Measurements from ENCODE around the gene STX12.
"Not testable (repeated sequence)": the region's sequence is repeated elsewhere in the genome, so short reads cannot be mapped to it uniquely, and the experiment has no call there.

Gene STX12

DNA sequence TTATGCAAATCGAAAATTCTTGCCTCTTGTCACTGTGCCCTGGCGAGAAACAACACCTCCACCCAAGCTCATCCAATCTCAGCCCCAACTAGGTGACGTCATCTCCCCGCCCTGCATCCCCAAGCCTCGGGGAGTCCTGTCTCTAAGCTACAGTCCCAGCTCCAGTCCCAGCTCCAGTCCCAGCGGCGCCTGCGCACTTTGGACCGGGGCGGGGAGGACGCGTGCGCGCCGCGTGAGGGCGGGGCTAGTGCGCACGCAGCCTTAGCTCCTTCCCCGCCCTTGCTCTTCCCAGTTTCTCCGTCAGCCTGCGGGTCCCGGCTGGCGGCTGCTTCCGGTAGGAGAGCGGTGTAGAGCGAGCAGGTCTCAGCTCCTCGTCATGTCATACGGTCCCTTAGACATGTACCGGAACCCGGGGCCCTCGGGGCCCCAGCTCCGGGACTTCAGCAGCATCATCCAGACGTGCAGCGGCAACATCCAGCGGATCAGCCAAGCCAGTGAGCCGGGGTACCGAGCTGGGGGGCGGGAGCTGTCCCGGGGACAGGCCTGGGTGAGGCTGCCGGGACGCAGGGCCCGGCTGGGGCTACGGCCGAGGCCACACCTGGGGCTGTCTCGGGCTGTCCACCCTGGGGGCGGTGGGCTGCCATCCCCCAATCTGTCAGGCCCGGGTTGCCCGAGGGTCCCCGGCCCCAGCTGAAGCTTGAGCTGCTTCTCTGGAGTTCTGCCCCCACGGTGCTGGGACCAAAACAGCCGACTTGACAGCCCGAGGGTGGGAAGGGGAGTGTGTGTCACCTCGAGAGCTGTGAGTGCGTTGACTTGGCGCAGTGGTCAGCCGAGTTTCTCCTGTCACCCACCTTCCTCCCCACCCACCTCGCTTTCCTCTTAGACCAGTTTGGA, at the start of gene STX12:
TSS of gene STX12 (plus strand) at position 288 of the 894 bp plus-strand sequence. CDS start at position 377, 89 bp downstream.
- FAIRE-seq: peak; percentile 60

DNA sequence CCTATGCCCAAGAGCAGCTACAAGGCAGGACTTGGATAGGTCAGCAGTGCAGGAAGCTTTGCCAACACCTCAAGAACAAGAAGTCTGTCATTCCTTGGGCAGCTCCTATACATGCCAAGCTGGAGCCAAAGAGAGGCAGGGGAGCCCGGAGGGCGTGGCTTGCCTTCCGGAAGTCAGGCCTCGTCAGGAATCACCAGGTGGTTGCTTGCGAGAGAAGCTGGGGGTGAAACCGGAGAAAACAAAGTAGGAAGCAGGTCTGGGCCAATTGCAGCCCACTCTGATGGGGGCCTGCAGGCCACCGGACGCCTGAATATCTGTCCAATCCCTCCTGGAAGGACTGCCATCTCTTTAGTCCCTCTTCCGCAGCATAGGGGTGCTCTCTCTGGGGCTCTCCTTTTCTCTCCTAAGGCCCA, 48.1 kb upstream of the STX12 start:
- FAIRE-seq: no peak

DNA sequence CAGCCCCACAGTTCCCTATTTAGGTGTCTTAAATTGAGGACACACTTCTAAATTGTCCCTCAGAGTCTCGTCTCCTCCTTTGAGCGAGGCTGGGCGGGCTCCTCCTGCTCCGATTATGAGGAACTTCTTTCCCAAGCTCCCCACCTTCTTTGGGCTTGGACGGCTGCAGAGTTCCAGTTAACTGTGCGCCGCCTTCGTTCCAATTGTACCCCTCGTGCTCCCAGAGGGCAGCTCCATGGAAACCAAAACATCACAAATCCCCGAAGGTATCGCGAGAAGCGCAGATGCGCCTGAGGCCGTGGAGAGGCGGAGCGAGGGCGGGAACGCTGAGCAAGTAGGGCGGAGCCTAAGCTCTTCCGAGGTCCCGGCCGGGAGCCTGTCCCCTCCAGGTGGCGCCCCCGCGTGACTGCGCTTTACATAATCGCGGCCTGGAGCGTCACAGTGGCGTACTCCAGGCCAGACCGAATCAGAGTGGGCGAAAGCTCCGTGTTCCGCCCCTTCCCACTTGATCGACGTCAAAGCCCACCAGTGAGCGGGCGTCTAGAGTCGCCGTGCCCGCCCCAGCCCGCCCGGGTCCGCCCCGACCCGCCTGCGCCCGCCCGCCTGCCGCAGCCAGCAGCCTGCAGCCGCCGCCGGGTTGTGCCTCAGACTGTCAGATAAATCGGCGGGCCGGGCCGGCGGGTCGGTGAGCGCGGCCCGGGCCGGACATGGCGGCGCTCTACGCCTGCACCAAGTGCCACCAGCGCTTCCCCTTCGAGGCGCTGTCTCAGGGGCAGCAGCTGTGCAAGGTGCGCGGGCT, 47.4 kb upstream of the STX12 start, which contains the start of gene FAM76A:
TSS of gene FAM76A (plus strand) at position 588 of the 799 bp plus-strand sequence. CDS start at position 708, 120 bp downstream.
- peak; percentile 83 for FAIRE-seq

DNA sequence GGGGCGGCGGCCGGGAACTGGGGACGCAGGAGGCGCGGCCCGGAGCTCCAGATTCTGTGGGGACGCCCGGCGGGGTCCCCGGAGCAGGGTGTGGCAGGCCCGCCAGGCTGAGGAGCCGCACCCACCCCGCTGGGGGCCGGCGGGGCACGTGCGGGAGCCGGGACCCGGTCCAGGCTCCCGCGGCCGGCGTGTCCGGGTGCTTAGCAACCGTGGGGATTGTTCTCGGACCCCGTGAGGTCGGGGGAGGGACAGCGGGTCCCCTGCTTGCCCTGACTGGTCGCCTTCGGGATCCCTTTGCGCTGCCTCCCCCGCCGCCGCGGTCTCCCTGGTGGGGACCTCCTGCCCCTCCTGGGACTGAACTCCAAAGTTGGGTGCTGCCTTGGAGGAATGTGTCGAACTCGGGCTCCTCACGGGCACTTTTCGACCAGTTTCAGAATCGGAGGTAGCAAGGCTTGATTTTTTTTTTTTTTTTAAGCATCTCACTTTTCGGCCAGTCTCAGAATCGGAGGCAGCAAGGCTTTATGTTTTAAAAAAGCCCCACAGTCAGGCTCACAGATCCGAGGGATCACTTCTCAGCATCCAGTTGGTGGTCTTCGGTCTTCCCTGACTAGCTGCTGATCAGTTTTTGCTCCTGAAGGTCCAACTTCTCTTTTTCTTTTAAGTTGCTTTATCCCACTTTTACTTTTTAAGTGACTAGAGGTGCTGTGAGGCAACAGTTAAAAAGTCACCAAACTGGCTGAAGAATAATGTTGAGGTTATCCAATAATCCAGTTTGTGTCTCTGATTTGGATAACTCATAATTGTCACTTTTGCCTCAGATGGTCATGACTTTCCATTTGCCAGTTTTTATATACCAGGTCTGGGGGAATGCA, 46.6 kb upstream of the STX12 start:
- no peak for FAIRE-seq

DNA sequence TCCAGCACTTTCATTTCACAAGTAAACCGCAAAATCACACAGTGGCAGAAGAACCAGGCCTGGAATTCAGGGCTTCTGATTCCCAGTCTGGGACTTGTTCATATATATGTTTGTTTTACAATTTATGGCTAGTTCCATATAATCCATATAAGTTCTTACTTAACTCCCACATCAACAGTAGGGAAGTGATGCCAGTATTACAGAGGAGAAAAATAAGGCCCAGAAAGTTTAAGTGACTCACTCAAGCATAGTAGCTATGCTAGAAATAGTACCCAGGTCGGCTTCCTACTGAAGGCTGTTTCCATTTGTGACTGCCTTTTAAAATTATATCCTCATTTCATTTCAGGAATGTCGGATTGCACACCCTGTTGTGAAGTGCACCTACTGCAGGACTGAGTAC, 45.9 kb upstream of the STX12 start:
- FAIRE-seq: no peak

DNA sequence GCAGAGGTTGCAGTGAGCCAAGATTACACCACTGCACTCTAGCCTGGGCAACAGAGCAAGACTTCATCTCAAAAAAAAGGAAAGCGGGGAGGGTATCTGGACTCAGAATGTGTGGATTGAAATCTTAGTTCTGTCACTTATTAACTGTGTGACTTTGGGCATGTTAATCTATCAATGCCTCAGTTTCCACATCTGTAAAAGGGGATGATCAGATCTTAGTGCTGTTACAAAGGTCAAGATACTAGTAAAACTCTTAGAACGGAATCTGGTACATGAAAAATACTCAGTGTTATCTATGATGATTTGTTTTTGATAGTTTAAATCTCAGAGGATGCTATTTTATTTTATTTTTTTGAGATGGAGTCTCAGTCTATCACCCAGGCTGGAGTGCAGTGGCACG, 36.8 kb upstream of the STX12 start:
- no peak for FAIRE-seq

DNA sequence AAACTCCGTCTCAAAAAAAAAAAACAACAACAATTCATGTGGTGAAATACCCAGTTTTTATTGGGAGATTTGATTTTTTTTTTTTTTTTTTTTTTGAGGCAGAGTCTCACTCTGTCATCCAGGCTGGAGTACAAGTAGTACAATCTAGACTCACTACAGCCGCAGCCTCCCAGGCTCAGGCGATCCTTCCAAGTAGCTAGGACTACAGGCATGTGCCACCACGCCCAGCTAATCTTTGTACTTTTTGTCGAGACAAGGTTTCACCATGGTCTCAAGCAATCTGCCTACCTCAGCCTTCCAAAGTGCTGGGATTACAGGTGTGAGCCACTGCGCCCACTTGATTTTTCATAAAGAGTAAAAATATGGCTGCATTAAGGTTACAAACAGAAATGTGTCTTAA, 31.9 kb upstream of the STX12 start:
- FAIRE-seq: no peak

GRCh38 chr1:27744556-27744955, 28.5 kb upstream of the STX12 start:
- FAIRE-seq: no peak

- no peak for FAIRE-seq
Observed at GRCh38 chr1:27745466-27745865, 27.6 kb upstream of the STX12 start.

- FAIRE-seq: no peak
Observed at GRCh38 chr1:27752360-27752759, 20.7 kb upstream of the STX12 start.

- no peak for FAIRE-seq
Observed at GRCh38 chr1:27755286-27755685, 17.7 kb upstream of the STX12 start.

DNA sequence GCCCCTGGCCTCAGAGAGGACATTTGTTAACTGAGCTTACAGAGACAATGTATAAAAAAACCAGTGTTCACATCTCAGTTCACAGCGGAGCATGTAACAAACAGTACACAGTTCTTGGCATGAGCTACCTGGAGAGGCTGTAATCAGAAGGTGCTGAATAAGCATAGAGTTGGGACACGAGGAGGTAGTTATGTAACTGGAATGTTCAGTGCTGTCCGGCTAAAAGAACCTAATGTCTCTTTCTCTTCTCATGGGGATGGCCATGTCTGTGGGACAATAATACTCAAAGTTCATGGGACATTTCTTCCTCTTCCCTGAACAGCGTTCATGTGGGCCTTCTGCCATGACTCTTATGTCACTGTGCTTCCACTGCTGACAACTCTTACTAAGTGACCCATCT, 17.2 kb upstream of the STX12 start:
- no peak for FAIRE-seq

DNA sequence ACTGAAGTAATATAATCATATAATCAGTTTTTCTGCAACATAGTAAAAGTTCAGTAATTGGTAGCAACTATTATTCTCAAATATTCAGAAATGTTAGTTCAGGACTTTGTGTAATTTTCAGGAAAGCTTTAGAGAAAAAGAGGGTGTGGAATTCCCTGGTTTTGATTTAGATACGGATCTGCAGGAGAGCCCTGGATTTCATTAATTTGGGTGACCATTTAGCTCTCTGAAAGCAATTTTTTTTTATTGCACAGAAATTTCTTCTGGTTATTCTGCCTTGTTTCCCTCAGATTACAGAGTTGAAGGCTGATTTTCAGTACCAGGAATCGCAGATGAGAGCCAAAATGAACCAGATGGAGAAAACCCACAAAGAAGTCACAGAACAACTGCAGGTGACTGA, 13.8 kb upstream of the STX12 start:
- no peak for FAIRE-seq

DNA sequence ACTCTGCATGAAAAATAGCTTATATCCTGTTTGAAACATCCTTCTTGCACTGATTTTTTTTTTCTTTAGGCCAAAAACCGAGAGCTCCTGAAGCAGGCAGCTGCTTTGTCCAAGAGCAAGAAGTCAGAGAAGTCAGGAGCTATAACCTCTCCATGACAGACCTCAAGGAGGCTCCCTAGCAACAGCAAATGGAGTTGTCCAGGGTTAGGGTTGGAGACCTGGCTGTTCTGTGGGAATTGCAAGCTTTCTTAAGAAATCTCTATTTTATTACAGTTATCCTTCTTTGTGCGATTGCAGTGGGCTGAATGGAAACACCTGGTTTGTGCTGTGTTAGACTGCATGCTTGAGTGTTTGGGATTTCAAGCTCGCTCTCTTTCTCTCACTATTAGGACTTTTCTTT, 12.6 kb upstream of the STX12 start:
- no peak for FAIRE-seq

- FAIRE-seq: no peak
Observed at GRCh38 chr1:27762033-27762432, 11.0 kb upstream of the STX12 start.

GRCh38 chr1:27763358-27763757, 9.7 kb upstream of the STX12 start:
- no peak for FAIRE-seq

- no peak for FAIRE-seq
Observed at GRCh38 chr1:27770293-27770830, 2.7 kb upstream of the STX12 start.

DNA sequence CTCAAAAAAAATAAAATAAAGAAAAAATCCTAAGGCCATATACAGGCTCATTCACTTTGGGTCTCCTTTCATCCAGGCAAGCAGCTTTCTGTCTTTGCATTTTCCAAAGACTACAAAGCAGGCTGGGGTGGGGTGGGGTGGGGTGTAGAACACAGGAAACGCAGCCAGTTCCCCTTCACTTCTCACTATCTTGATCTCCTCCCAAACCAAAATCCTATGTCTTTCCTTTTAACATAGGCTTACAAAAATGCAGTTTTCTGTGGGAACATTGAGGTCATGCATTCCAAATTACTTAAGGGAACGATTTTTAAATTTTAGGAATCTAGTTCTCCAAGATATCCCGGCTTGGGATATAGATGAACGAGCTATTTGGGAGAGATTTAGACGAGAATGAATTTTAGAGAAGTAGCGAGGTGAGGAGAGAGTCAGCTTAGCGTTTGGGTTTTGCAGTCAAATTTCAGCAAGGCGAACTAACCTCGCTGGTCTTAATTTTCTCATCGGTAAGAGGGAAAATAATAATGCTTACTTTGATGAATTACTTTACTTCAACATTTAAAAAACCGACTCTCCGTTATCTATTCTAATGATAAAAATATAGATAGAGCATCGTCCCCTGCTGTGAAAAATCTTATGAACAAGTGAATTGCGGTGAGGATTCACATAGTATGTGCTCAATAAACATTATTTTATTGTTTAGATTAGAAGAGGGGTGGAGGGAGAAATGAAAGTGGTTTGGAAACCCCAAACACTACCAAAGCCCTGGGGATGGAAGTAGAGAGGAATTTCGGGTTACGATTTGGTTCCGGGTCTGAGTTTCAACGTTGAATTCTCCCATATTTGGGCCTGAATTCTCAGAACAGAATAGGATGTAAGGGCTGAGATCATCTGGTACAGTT, 735 bp upstream of the STX12 start:
- no peak for FAIRE-seq

GRCh38 chr1:27773826-27774445, 917 bp downstream of the STX12 start:
- no peak for FAIRE-seq

DNA sequence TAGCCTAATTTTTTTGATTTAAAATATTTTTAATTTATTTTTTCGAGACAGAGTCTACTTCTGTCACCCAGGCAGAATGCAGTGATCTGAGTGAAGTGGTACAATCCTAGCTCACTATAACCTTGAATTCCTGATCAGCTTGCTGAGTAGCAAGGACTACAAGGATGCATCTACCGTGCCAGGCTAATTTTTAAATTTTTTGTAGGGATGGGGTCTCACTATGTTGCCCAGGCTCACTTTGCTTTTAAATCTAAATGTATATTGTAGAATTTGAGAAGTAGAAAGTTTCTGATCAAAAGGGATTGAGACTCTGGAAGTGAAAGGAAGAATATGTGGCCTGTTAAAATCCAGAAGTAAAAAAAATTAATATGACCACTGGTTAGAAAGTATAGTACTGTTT, 1.6 kb downstream of the STX12 start:
- FAIRE-seq: no peak

GRCh38 chr1:27775336-27775735, 2.3 kb downstream of the STX12 start:
- not testable (repeated sequence) for FAIRE-seq

All from TTC549 (cell line).